ENCODE results near the gene APBB2.
A peak's percentile ranks its signal among the peaks of the same experiment; 100 is the strongest.
"Not testable (repeated sequence)": the region's sequence is repeated elsewhere in the genome, so short reads cannot be mapped to it uniquely, and the experiment has no call there.

The APBB2 gene

GRCh38 chr4:40931841-40932240 is 282.5 kb downstream of the APBB2 start:
- no peak overlapping the region for H3K27ac ChIP-seq
- DNase-seq (ENCODE audit: low read depth, low spot score): no peak

- no peak overlapping the region for H3K27ac ChIP-seq
These were observed 283.1 kb downstream of the APBB2 start for GRCh38 chr4:40931238-40931637.

GRCh38 chr4:40927074-40927473 is 287.3 kb downstream of the APBB2 start:
- H3K27ac ChIP-seq: no peak overlapping the region
- DNase-seq (ENCODE audit: low read depth, low spot score): no peak

More at GRCh38 chr4:40931238-40931637, 283.1 kb downstream of the APBB2 start:
- DNase-seq (ENCODE audit: low read depth, low spot score): no peak

DNA sequence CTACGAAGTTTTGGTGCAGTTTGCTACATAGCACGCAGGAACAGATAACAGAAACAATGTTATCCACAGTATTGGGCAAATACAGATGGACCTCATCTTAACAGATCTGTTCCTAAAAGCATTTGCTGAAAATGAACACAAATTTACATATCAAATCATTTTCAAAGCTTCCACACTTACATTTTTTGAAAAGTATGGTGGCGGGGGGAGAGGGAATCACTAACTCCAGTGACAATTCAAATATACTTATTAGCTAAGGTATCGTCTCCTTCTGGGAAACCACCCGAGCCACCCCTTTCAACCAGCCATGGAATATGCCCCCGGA is 289.6 kb downstream of the APBB2 start:
- no peak overlapping the region for H3K27ac ChIP-seq
- no peak for DNase-seq (ENCODE audit: low read depth, low spot score)

GRCh38 chr4:40924096-40924792 is 290.1 kb downstream of the APBB2 start:
- H3K27ac ChIP-seq: no peak overlapping the region

DNA sequence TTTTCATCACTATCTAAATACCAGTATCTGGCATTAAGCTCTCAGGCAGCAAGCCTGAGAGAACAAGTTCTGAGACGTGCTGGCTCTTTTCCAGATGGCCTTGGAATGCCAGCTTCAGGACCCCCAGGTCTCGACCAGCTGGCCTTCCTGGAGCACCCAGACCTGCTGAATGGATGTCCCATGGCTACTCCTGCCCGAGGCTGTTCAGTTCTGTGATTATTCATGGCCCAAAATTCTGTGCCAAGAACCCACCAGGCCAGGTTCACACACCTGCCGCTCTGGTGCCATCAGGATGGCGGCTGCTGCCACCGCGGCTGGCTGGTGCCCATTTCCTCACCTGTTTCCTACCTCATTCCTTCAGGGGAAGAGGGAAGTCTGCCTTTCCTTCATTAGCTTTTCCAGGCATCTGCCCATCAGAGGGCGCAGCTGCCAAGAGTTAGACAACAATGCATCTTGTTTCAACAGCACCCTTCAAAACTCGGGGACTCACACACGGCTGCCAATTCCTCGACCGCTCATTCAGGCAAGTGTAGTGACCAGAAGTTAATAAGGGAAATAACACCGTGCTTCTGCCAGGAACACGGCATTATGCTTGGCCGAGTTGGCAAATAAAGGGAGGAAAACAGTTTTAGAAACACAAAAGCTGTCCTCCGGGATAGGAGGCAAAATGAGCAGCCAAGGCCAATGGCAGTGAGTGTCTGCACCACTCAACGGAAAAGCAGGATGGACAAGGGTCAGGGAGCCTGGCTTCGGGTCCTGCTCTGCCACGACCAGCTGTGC is 290.8 kb downstream of the APBB2 start:
- DNase-seq (ENCODE audit: low read depth, low spot score): no peak
- H3K27ac ChIP-seq: no peak overlapping the region

More at GRCh38 chr4:40924096-40924792, 290.1 kb downstream of the APBB2 start:
- DNase-seq (ENCODE audit: low read depth, low spot score): no peak

DNA sequence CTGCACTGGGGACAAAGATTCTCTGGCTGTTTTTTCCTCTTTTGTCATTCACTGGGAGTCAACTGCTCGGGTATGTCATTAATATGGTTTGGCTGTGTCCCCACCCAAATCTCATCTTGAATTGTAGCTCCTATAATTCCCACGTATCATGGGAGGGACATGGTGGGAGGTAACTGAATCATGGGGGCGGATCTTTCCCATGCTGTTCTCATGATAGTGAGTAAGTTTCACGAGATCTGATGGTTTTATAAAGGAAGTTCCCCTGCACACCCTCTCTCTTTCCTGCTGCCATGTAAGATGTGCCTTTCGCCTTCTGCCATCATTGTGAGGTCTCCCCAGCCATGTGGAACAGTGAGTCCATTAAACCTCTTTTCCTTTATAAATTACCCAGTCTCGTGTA is 294.4 kb downstream of the APBB2 start:
- H3K27ac ChIP-seq; DNase-seq (ENCODE audit: low read depth, low spot score): not testable (repeated sequence)

DNA sequence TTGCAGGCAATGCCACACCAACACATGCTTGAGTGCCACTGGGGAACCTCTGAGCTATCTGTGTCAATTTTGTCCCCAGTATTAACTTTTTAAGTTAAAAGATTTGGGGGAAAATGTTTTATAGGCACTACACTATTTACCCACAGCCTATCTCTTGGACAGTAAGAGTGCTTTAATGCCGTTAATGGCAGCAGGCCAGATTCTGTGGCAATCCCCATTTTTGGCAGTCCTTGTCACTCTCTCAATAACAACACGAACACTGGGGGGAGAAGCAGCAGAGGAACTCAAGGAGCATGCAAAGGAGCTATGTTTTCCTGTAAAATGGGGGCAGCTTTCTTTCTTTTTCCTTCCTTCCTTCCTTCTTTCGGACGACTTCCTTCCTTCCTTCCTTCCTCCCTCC is 296.0 kb downstream of the APBB2 start:
- DNase-seq (ENCODE audit: low read depth, low spot score): no peak

DNA sequence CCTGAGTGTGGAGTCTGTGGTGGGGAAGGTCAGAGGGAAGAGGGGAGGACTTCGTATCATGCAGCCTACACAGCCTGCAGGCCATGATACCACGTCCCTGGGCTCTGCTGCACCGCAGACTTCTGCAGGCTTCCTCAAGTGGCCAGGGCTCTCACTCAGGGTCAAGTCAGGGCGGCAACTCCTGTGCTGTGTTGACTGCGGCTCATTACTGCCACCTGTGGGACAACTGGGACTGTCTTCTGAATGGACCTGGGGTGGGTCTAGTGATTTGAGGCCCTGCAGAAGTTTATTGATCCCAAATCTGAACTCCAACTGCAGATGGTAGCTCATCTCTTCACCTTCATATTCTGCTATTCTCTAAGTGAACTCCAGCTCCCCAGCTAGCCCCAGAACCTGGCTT is 297.5 kb downstream of the APBB2 start:
- no peak for DNase-seq (ENCODE audit: low read depth, low spot score)
- H3K27ac ChIP-seq: no peak overlapping the region

More for the DNA sequence above, 296.0 kb downstream of the APBB2 start:
- no peak overlapping the region for H3K27ac ChIP-seq

- no peak for DNase-seq (ENCODE audit: low read depth, low spot score)
- H3K27ac ChIP-seq: no peak overlapping the region
These were observed 298.2 kb downstream of the APBB2 start for GRCh38 chr4:40916218-40916555.

DNA sequence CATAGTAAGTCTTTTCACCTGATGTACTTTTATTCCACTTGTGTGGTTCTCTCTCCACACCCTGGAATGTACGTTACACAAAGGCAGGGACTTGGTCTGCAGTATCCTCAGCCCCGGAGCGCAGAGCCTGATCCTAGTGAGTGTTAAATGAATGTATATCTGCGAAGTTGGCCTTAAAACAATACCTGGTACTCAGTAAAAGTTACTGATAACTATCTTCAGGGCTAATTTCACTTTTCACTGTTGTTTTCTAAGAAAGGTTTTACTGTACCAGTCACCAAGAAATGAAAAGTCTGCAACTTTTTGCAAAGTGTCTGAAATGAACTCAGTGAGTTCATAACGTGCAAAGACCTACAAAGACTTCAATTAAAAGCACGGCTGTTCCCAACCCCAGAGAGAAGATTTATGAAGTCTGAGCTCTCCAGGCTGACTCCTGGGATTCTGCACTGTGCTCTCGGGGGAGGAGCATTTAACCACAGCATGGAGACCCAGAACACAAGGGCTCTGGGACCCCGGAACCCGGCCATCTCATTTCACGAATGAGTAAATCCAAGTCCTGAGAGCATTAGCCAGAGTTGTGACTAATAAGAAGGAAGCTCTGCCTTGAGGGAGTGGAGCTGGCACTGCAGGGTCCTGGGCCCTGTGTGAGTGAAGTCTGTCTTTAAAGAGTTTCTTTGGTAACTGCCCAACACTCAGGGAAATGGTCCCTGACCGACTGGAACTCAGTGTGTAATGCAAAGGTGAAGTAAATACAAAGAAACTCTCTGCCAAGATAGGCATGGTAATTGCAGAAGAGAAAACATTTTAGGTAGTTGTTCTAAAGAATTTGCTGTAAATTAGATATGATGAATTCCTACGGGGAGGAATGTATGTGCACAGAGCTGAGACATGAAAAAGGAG is 298.8 kb downstream of the APBB2 start:
- no peak for DNase-seq (ENCODE audit: low read depth, low spot score)
- no peak overlapping the region for H3K27ac ChIP-seq

DNA sequence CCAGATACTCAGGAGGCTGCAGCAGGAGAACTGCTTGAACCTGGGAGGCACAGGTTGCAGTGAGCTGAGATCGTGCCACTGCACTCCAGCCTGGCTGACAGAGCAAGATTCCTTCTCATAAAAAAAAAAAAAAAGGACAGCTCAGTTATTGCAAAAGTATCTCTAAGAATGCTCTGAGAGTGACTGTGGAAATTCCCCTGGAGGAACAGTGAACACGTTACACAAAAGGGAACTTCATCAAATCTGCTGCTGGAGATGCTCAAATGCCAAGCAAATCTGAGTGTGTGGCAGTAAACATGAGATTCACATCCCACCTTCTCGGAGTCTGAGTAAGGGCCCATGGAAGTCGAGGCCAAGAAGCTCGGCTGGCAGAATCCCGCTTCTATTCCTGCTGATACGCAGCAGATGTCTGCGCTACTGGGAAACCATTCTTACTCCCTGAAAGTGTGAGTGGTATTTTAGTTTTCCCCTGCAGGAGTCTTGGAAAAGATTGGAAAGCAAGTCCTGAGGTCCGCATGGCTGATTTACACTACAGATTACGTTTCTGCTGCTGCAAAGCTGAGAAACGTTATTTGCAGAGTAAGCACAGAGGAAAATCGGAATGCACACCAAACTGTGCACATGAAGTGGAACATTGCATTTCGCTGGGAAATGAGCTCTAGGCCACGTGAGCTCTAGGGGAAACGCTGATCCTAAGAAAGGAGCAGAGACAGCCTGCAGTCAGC is 301.7 kb downstream of the APBB2 start:
- no peak overlapping the region for H3K27ac ChIP-seq
- no peak for DNase-seq (ENCODE audit: low read depth, low spot score)

- no peak for DNase-seq (ENCODE audit: low read depth, low spot score)
- H3K27ac ChIP-seq: peak overlapping the region; percentile 85
These were observed 303.6 kb downstream of the APBB2 start for GRCh38 chr4:40910706-40911105.

- peak overlapping the region; percentile 85 for H3K27ac ChIP-seq
- peak; percentile 61 for DNase-seq (ENCODE audit: low read depth, low spot score)
These were observed 304.9 kb downstream of the APBB2 start for GRCh38 chr4:40909363-40909876.

GRCh38 chr4:40908702-40909362 is 305.5 kb downstream of the APBB2 start:
- peak overlapping the region; percentile 85 for H3K27ac ChIP-seq
- DNase-seq (ENCODE audit: low read depth, low spot score): peak; percentile 22

GRCh38 chr4:40908297-40908696 is 306.0 kb downstream of the APBB2 start:
- DNase-seq (ENCODE audit: low read depth, low spot score): no peak
- H3K27ac ChIP-seq: peak overlapping the region; percentile 85

DNA sequence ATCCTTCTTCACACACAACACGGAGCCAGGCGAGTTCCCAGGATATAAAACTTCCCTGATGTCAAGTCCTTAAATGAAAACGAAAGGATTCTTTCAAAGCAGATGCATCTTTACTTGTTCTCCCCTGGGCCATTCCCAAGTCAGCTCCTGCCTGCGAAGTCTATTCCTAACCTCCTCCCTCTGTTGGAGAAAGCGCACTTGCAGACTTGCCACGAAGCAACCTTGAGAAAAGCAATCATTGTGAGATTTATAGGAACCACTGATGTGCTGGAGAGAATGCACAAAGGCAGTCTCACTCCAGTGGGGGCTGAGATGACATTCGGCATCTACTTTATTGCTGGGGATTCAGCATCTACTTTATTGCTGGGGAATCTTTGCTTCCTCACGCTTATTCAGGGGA is 308.9 kb downstream of the APBB2 start:
- no peak for DNase-seq (ENCODE audit: low read depth, low spot score)
- H3K27ac ChIP-seq: no peak overlapping the region

- DNase-seq (ENCODE audit: low read depth, low spot score); H3K27ac ChIP-seq: not testable (repeated sequence)
These were observed 313.8 kb downstream of the APBB2 start for GRCh38 chr4:40900531-40900930.

GRCh38 chr4:40897557-40898203 is 316.7 kb downstream of the APBB2 start:
- no peak overlapping the region for H3K27ac ChIP-seq
- no peak for DNase-seq (ENCODE audit: low read depth, low spot score)
